ENCODE data around the gene SLTM.

Gene SLTM

GRCh38 chr15:58830556-58830955, 102.9 kb downstream of the SLTM start:
- Histone ChIP-seq H3K4me3 (ENCODE audit: low read length in 2 of 2) (no peak overlapping the region), H3K4me1 (ENCODE audit: control insufficient read depth in 2 of 2, insufficient read depth in 2 of 2, low read length in 2 of 2) (no peaks in the 10 kb centered on the region), H3K27ac (ENCODE audit: low read depth in 2 of 2, low read length in 2 of 2) (no peak overlapping the region), H3K9me3 (ENCODE audit: control insufficient read depth in 2 of 2, low read length in 2 of 2) (no peaks in the 10 kb centered on the region), H3K9ac (ENCODE audit: low read depth in 1 of 2, low read length in 2 of 2) (no peak overlapping the region), H3K36me3 (ENCODE audit: control insufficient read depth in 2 of 2, insufficient read depth in 2 of 2, low read length in 2 of 2) (peaks cover 0 to 6% of the 10 kb centered on the region in 2 donors), H3K27me3 (ENCODE audit: control insufficient read depth in 2 of 2, insufficient read depth in 2 of 2, low read length in 2 of 2) (no peaks in the 10 kb centered on the region)

Measured in mucosa of rectum (tissue), 2 donors.